RWPE1 (cell line): ENCODE results near the gene S100B.
"Not testable (repeated sequence)": the region's sequence is repeated elsewhere in the genome, so short reads cannot be mapped to it uniquely, and the experiment has no call there.

Experiments used
- CTCF ChIA-PET: fragments of 350-600 bp; sonication (Branson Sonifier 250); formaldehyde crosslinking; extraction: SDS; loops from one replicate; lab custom pipeline; 2021; lab: Yijun Ruan, JAX
- POLR2A ChIA-PET: fragments of 400-600 bp; formaldehyde crosslinking; extraction: SDS; loops from one replicate; lab custom pipeline; 2020; ENCODE audit warnings: antibody characterized with exemption; ENCODE audit not compliant: low non-redundant PET; lab: Yijun Ruan, JAX
- DNase-seq: peaks from one replicate; pipeline ENCODE4 v3.0.0; 2012; ENCODE audit warnings: low spot score
- H3K27ac ChIP-seq: fragments of 450-650 bp; 2 replicates; pipeline ENCODE4 v1.5.1; 2017
- CTCF ChIP-seq: fragments of 450-650 bp; conservative IDR thresholded peaks from 2 replicates; pipeline ENCODE4 v1.5.1; 2017; ENCODE audit warnings: low read depth, mild to moderate bottlenecking

S100B gene

GRCh38 chr21:46636550-46637285 lies 31.8 kb upstream of the S100B start:
- H3K27ac ChIP-seq = no peak overlapping the region
- ChIA-PET POLR2A (interaction anchor here (1.3 kb wide), 1 partner anchor 7 kb away, joined by 7 read pairs; no protein-coding TSS in a partner anchor), CTCF (interaction anchor here (0.6 kb wide), 1 partner anchor 17 kb away, joined by 3 read pairs; no protein-coding TSS in a partner anchor)

GRCh38 chr21:46636181-46636512 lies 31.3 kb upstream of the S100B start:
- TF ChIP-seq CTCF = no peak
- POLR2A ChIA-PET = interaction anchor here (0.5 to 1.3 kb wide), 4 partner anchors 8 to 655 kb away, joined by 3 to 7 read pairs (median 3); partner anchors contain the start of gene COL6A1
- H3K27ac ChIP-seq = peak overlapping the region; percentile 96
- no peak for DNase-seq
- CTCF ChIA-PET = no interaction called here

More at GRCh38 chr21:46636550-46637285, 31.8 kb upstream of the S100B start:
- no peak for DNase-seq
- TF ChIP-seq CTCF = no peak

GRCh38 chr21:46635324-46636180 lies 30.7 kb upstream of the S100B start, which contains the start of gene PRMT2:
TSS of gene PRMT2 (plus strand) at chr21:46635674. CDS start at chr21:46636952, 1,278 bp downstream.
- ChIA-PET CTCF (no interaction called here), POLR2A (interaction anchor here (0.5 to 1.3 kb wide), 4 partner anchors 9 to 654 kb away, joined by 3 to 7 read pairs (median 3); partner anchors contain the start of gene COL6A1)
- TF ChIP-seq CTCF = no peak
- DNase-seq = peak; percentile 100
- H3K27ac ChIP-seq = peak within 1 kb of the TSS; percentile 96

- ChIA-PET POLR2A (no interaction called here), CTCF (interaction anchor here (0.7 kb wide), 1 partner anchor 112 kb away, joined by 3 read pairs; no protein-coding TSS in a partner anchor)
- TF ChIP-seq CTCF = no peak
- peak; percentile 69 for DNase-seq
- H3K27ac ChIP-seq = peak overlapping the region; percentile 96
Measured at GRCh38 chr21:46634966-46635323, 30.1 kb upstream of the S100B start.

GRCh38 chr21:46634427-46634826 lies 29.5 kb upstream of the S100B start:
- CTCF ChIA-PET = interaction anchor here (0.6 to 0.7 kb wide), 3 partner anchors 77 to 163 kb away, joined by 3 read pairs; no protein-coding TSS in a partner anchor
- no peak overlapping the region; the same call in 1 of the 2 replicates for H3K27ac ChIP-seq
- no peak for DNase-seq
- TF ChIP-seq CTCF = no peak
- POLR2A ChIA-PET = no interaction called here

- no peak for TF ChIP-seq CTCF
- H3K27ac ChIP-seq = no peak overlapping the region
- ChIA-PET CTCF (interaction anchor here (1.0 kb wide), 1 partner anchor 28 kb away, joined by 4 read pairs; no protein-coding TSS in a partner anchor), POLR2A (no interaction called here)
- no peak for DNase-seq
Measured at GRCh38 chr21:46633566-46633965, 28.7 kb upstream of the S100B start.

GRCh38 chr21:46630915-46631314 lies 26.0 kb upstream of the S100B start:
- POLR2A ChIA-PET, H3K27ac ChIP-seq, CTCF ChIA-PET, DNase-seq: not testable (repeated sequence)
